H9 (cell line): ENCODE measurements around the gene SSTR3. TPM values are rescaled to one million over a fixed set of nuclear protein-coding genes. Genes with fewer than 3 reads are reported as not detected.

Source experiments
- DNase-seq: peaks from one replicate; pipeline ENCODE4 v3.0.0-alpha.2; 2017
- H2AFZ ChIP-seq: one replicate; pipeline ENCODE4 v1.6.1; 2013; ENCODE audit warnings: mild to moderate bottlenecking, low read length, control low read depth, moderate library complexity
- H2AK5ac ChIP-seq: 2 replicates; pipeline ENCODE4 v1.6.1; 2013; ENCODE audit warnings: low read length, control low read depth, mixed read lengths; ENCODE audit not compliant: insufficient read length
- H2BK120ac ChIP-seq: one replicate; pipeline ENCODE4 v1.6.1; 2013; ENCODE audit warnings: low read depth, mild to moderate bottlenecking, low read length, control low read depth, inconsistent platforms; ENCODE audit not compliant: poor library complexity, severe bottlenecking
- H2BK12ac ChIP-seq: 2 replicates; pipeline ENCODE4 v1.6.1; 2013; ENCODE audit warnings: low read length, control low read depth, mixed read lengths, low read depth; ENCODE audit not compliant: insufficient read length
- H2BK15ac ChIP-seq: 2 replicates; pipeline ENCODE4 v1.6.1; 2013; ENCODE audit warnings: low read depth, low read length, control low read depth
- H2BK20ac ChIP-seq: one replicate; pipeline ENCODE4 v1.6.1; 2013; ENCODE audit warnings: low read depth, mild to moderate bottlenecking, low read length, control low read depth, inconsistent platforms; ENCODE audit not compliant: poor library complexity, severe bottlenecking
- H2BK5ac ChIP-seq: 2 replicates; pipeline ENCODE4 v1.6.1; 2013; ENCODE audit warnings: low read length, control low read depth, mixed read lengths; ENCODE audit not compliant: insufficient read length
- H3K14ac ChIP-seq: 2 replicates; pipeline ENCODE4 v1.6.1; 2013; ENCODE audit warnings: low read length, control low read depth; ENCODE audit not compliant: insufficient read depth
- H3K18ac ChIP-seq: 2 replicates; pipeline ENCODE4 v1.6.1; 2013; ENCODE audit warnings: low read depth, mild to moderate bottlenecking, mixed read lengths, low read length, control low read depth; ENCODE audit not compliant: insufficient read length
- H3K23ac ChIP-seq: 2 replicates; pipeline ENCODE4 v1.6.1; 2013; ENCODE audit warnings: low read length, control low read depth, mixed read lengths, low read depth; ENCODE audit not compliant: insufficient read length
- H3K23me2 ChIP-seq: 2 replicates; pipeline ENCODE4 v1.6.1; 2013; ENCODE audit warnings: low read depth, mild to moderate bottlenecking, mixed read lengths, low read length, control low read depth; ENCODE audit not compliant: insufficient read length, poor library complexity, severe bottlenecking
- H3K27ac ChIP-seq: 2 replicates; pipeline ENCODE4 v1.5.1; 2013; ENCODE audit warnings: low read length, control low read depth, mixed read lengths, low read depth; ENCODE audit not compliant: insufficient read length
- H3K27me3 ChIP-seq: 2 replicates; pipeline ENCODE4 v1.6.1; 2013; ENCODE audit warnings: low read length, control low read depth, inconsistent platforms; ENCODE audit not compliant: insufficient read depth
- H3K4ac ChIP-seq: 2 replicates; pipeline ENCODE4 v1.6.1; 2013; ENCODE audit warnings: low read depth, mild to moderate bottlenecking, control low read depth, inconsistent platforms, low read length, moderate library complexity
- H3K4me1 ChIP-seq: 2 replicates; pipeline ENCODE4 v1.6.1; 2013; ENCODE audit warnings: low read length, control low read depth, inconsistent platforms; ENCODE audit not compliant: insufficient read depth
- H3K4me2 ChIP-seq: 2 replicates; pipeline ENCODE4 v1.6.1; 2013; ENCODE audit warnings: low read length, control low read depth, mixed read lengths; ENCODE audit not compliant: insufficient read length, insufficient read depth
- H3K56ac ChIP-seq: 2 replicates; pipeline ENCODE4 v1.6.1; 2013; ENCODE audit warnings: low read depth, mild to moderate bottlenecking, mixed read lengths, low read length, control low read depth; ENCODE audit not compliant: insufficient read length
- H3K79me1 ChIP-seq: 2 replicates; pipeline ENCODE4 v1.6.1; 2013; ENCODE audit warnings: low read depth, mild to moderate bottlenecking, moderate library complexity, low read length, control low read depth, inconsistent platforms; ENCODE audit not compliant: insufficient read depth, poor library complexity, severe bottlenecking
- H3K79me2 ChIP-seq: 2 replicates; pipeline ENCODE4 v1.6.1; 2013; ENCODE audit warnings: low read length, control low read depth, inconsistent platforms; ENCODE audit not compliant: insufficient read depth
- H3K9ac ChIP-seq: 2 replicates; pipeline ENCODE4 v1.6.1; 2013; ENCODE audit warnings: low read length, control low read depth, mixed read lengths; ENCODE audit not compliant: insufficient read length; ENCODE audit errors: extremely low read depth
- H3K9me3 ChIP-seq: one replicate; pipeline ENCODE4 v1.6.1; 2013; ENCODE audit warnings: low read depth, low read length, inconsistent platforms; ENCODE audit not compliant: control insufficient read depth
- H3T11ph ChIP-seq: one replicate; pipeline ENCODE4 v1.6.1; 2013; ENCODE audit warnings: mild to moderate bottlenecking, low read length, control low read depth, inconsistent platforms
- H4K20me1 ChIP-seq: one replicate; pipeline ENCODE4 v1.6.1; 2013; ENCODE audit not compliant: control insufficient read depth, insufficient read length, insufficient read depth
- H4K5ac ChIP-seq: 2 replicates; pipeline ENCODE4 v1.6.1; 2013; ENCODE audit warnings: low read depth, mild to moderate bottlenecking, mixed read lengths, low read length, control low read depth; ENCODE audit not compliant: insufficient read length
- H4K8ac ChIP-seq: replicated peaks from 2 replicates; pipeline ENCODE4 v1.6.1; 2013; ENCODE audit warnings: low read length, control low read depth, mixed read lengths, low read depth; ENCODE audit not compliant: insufficient read length
- H4K91ac ChIP-seq: 2 replicates; pipeline ENCODE4 v1.6.1; 2013; ENCODE audit warnings: low read depth, mild to moderate bottlenecking, moderate library complexity, mixed read lengths, low read length, control low read depth; ENCODE audit not compliant: insufficient read length
- H3K27ac Mint-ChIP-seq, 3 experiments: 2 replicates in 2 of 3; 3 replicates in 1 of 3; pipeline ENCODE4 v1.8.0; 2020 to 2021; ENCODE audit warnings: mixed read lengths in 3 of 3, mild to moderate bottlenecking in 1 of 3, moderate library complexity in 1 of 3
- H3K27me3 Mint-ChIP-seq: 2 replicates; pipeline ENCODE4 v1.8.0; 2021; ENCODE audit warnings: low read depth, mild to moderate bottlenecking, moderate library complexity, mixed read lengths
- H3K36me3 Mint-ChIP-seq, 3 experiments: 2 replicates in 2 of 3; 3 replicates in 1 of 3; pipeline ENCODE4 v1.8.0; 2020 to 2021; ENCODE audit warnings: low read depth in 3 of 3, mixed read lengths in 3 of 3; ENCODE audit not compliant: insufficient read depth in 1 of 3
- H3K4me1 Mint-ChIP-seq, 2 experiments: 2 replicates each; pipeline ENCODE4 v1.8.0; 2020; ENCODE audit warnings: mixed read lengths in 2 of 2
- H3K4me3 Mint-ChIP-seq, 2 experiments: 2 replicates in 1 of 2; 3 replicates in 1 of 2; pipeline ENCODE4 v1.8.0; 2020 to 2021; ENCODE audit warnings: mild to moderate bottlenecking in 2 of 2, mixed read lengths in 2 of 2, moderate library complexity in 1 of 2
- H3K9me3 Mint-ChIP-seq, 2 experiments: 2 replicates in 1 of 2; 3 replicates in 1 of 2; pipeline ENCODE4 v1.8.0; 2020; ENCODE audit warnings: mild to moderate bottlenecking in 2 of 2, mixed read lengths in 2 of 2, moderate library complexity in 1 of 2
- WGBS: extraction: QIAGEN DNeasy Blood & Tissue Kit; methylation state at CpG from one replicate; pipeline ENCODE4 v1.1.7; 2013; ENCODE audit warnings: missing lambda C conversion rate, low lambda C conversion rate, mixed read lengths; ENCODE audit not compliant: insufficient read length; ENCODE audit errors: extremely low coverage; 5-methylcytosine and 5-hydroxymethylcytosine counted together
- total RNA-seq: library from RNA; stranded (reverse); gene quantifications from 2 replicates; pipeline ENCODE4 v1.2.1, GENCODE V29; 2021
- TF ChIP-seq, protein P1 (sequence below): fragments of 200-600 bp; sonication (generic); conservative IDR thresholded peaks from 3 replicates; pipeline ENCODE4 v1.8.0; 2021; ENCODE audit warnings: antibody characterized with exemption, mild to moderate bottlenecking

Gene SSTR3
- total RNA-seq, 1 experiment from 2014 or later: 0.68 TPM

DNA sequence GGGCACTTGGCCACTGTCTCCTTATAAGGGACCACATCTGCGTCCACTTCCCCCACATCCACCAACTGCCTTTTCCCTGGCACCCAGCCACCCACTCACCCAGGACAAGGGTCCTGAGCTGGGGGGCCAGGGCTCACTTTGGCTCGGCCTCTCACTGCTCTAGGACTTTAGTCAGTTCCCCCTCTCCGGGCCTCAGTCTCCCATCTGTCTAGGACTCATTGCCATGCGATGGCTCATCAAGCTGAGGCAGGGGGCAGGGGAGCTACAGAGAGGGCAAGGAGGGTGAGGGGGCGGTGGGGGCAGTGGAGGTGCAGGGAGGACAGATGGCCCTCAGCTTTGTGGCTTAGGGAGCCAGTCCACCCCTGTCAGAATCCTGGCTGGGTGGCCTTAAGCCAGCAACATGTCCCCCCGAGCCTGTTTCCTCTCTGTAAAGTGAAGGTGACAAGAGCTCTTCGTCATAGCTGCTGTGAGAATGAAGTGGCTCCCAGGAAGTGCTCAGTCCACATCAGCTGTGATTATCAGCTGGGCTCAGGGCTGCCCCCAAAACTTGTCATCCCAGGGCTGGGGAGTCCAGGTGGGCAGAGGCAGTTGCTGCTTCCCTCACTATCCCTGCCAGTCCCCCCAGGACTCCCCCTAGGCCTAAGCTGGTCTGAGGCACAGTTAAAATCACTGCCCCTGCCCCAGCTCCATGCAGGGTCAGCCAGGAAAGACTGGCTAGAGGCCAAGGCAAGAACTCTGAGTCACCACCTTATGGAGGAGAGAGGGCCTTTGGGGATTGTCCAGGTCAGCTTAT lies 16.9 kb upstream of the SSTR3 start:
- Histone ChIP-seq H3K4me1 (no peaks in the 10 kb centered on the region), H4K91ac (no peak overlapping the region), H3K4me2 (no peak overlapping the region), H2BK20ac (no peak overlapping the region), H2AK5ac (no peak overlapping the region), H3K27me3 (no peaks in the 10 kb centered on the region), H3K79me2 (no peaks in the 10 kb centered on the region), H3K9me3 (no peaks in the 10 kb centered on the region), H3K4ac (no peak overlapping the region), H3K27ac (no peak overlapping the region), H3T11ph (no peak overlapping the region), H2AFZ (no peak overlapping the region), H3K56ac (no peak overlapping the region), H3K18ac (no peak overlapping the region), H2BK12ac (no peak overlapping the region), H4K8ac (no peak overlapping the region), H3K14ac (no peak overlapping the region), H4K20me1 (no peaks in the 10 kb centered on the region), H4K5ac (no peak overlapping the region), H2BK120ac (no peak overlapping the region), H3K9ac (no peak overlapping the region), H3K23ac (no peak overlapping the region), H3K23me2 (no peaks in the 10 kb centered on the region), H2BK15ac (no peak overlapping the region), H3K79me1 (no peaks in the 10 kb centered on the region), H2BK5ac (no peak overlapping the region)
- no CpG with 5 or more reads among the region's 7 CpGs for WGBS
- TF ChIP-seq, protein P1, sequence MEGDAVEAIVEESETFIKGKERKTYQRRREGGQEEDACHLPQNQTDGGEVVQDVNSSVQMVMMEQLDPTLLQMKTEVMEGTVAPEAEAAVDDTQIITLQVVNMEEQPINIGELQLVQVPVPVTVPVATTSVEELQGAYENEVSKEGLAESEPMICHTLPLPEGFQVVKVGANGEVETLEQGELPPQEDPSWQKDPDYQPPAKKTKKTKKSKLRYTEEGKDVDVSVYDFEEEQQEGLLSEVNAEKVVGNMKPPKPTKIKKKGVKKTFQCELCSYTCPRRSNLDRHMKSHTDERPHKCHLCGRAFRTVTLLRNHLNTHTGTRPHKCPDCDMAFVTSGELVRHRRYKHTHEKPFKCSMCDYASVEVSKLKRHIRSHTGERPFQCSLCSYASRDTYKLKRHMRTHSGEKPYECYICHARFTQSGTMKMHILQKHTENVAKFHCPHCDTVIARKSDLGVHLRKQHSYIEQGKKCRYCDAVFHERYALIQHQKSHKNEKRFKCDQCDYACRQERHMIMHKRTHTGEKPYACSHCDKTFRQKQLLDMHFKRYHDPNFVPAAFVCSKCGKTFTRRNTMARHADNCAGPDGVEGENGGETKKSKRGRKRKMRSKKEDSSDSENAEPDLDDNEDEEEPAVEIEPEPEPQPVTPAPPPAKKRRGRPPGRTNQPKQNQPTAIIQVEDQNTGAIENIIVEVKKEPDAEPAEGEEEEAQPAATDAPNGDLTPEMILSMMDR: no peak
- Mint-ChIP-seq H3K4me3 (no peak overlapping the region), H3K9me3 (no peaks in the 10 kb centered on the region; a peak in 1 of 5 replicates), H3K4me1 (peaks cover 0 to 2% of the 10 kb centered on the region in 2 experiments; a peak in 1 of 4 replicates), H3K27ac (peak overlapping the region in 1 of 3 experiments; percentile 57; a peak in 2 of 7 replicates), H3K36me3 (no peaks in the 10 kb centered on the region), H3K27me3 (peaks cover 18% of the 10 kb centered on the region)
- no peak for DNase-seq
